Fibroblast of skin of back (primary cell): ENCODE results near the gene GRB10.
"Not testable (repeated sequence)": the region's sequence is repeated elsewhere in the genome, so short reads cannot be mapped to it uniquely, and the experiment has no call there.

Experiments
- DNase-seq: peaks from one replicate; pipeline ENCODE4 v3.0.0-alpha.2; 2013

GRB10 gene

GRCh38 chr7:50778189-50778588 lies 4.5 kb downstream of the GRB10 start:
- DNase-seq, result no peak

GRCh38 chr7:50775836-50776235 lies 6.9 kb downstream of the GRB10 start:
- no peak for DNase-seq

GRCh38 chr7:50775231-50775630 lies 7.5 kb downstream of the GRB10 start:
- no peak for DNase-seq

GRCh38 chr7:50774319-50774718 lies 8.4 kb downstream of the GRB10 start:
- no peak for DNase-seq

- DNase-seq, result not testable (repeated sequence)
Measured at GRCh38 chr7:50773071-50773470, 9.6 kb downstream of the GRB10 start.

- DNase-seq, result no peak
Measured at GRCh38 chr7:50771120-50772002, 11.3 kb downstream of the GRB10 start.

GRCh38 chr7:50768485-50769474 lies 13.9 kb downstream of the GRB10 start:
- no peak for DNase-seq

- no peak for DNase-seq
Measured at GRCh38 chr7:50766849-50767207, 15.9 kb downstream of the GRB10 start.

- no peak for DNase-seq
Measured at GRCh38 chr7:50766106-50766848, 16.4 kb downstream of the GRB10 start.

- DNase-seq, result no peak
Measured at GRCh38 chr7:50762337-50762736, 20.4 kb downstream of the GRB10 start.

- DNase-seq, result no peak
Measured at GRCh38 chr7:50761713-50762112, 21.0 kb downstream of the GRB10 start.

- no peak for DNase-seq
Measured at GRCh38 chr7:50757703-50758390, 24.8 kb downstream of the GRB10 start.

- no peak for DNase-seq
Measured at GRCh38 chr7:50756180-50756579, 26.5 kb downstream of the GRB10 start.

GRCh38 chr7:50754684-50755083 lies 28.0 kb downstream of the GRB10 start:
- DNase-seq, result no peak

- DNase-seq, result no peak
Measured at GRCh38 chr7:50754241-50754640, 28.5 kb downstream of the GRB10 start.

- DNase-seq, result no peak
Measured at GRCh38 chr7:50752422-50752821, 30.3 kb downstream of the GRB10 start.

GRCh38 chr7:50751146-50751545 lies 31.6 kb downstream of the GRB10 start:
- DNase-seq, result no peak

- no peak for DNase-seq
Measured at GRCh38 chr7:50749896-50750295, 32.8 kb downstream of the GRB10 start.

- no peak for DNase-seq
Measured at GRCh38 chr7:50748472-50748871, 34.2 kb downstream of the GRB10 start.

- DNase-seq, result no peak
Measured at GRCh38 chr7:50745835-50746234, 36.9 kb downstream of the GRB10 start.

GRCh38 chr7:50745336-50745735 lies 37.4 kb downstream of the GRB10 start:
- no peak for DNase-seq

- no peak for DNase-seq
Measured at GRCh38 chr7:50743893-50744292, 38.8 kb downstream of the GRB10 start.
